K562 (cell line): Measurements from ENCODE around the gene CCNA1. TPM values are rescaled to one million over a fixed set of nuclear protein-coding genes. Genes with fewer than 3 reads are reported as not detected.

ENCODE experiments used
- ARID3B ChIP-seq: fragments of 250-450 bp; sonication (Bioruptor Pico); IDR thresholded peaks from 2 replicates; pipeline ENCODE4 v1.4.0; 2020; ENCODE audit warnings: borderline replicate concordance
- CTCF ChIP-seq, 3 experiments: IDR thresholded peaks in 2 of 3; conservative IDR thresholded peaks in 1 of 3; 2 replicates each; pipeline ENCODE4 v1.5.1; 2011 to 2012; ENCODE audit warnings: low read length in 3 of 3, mild to moderate bottlenecking in 3 of 3, control low read depth in 2 of 3, improper control_type of control experiment in 1 of 3, inconsistent platforms in 1 of 3, low read depth in 1 of 3, mixed read lengths in 1 of 3, moderate library complexity in 1 of 3; ENCODE audit not compliant: insufficient read depth in 2 of 3
- ERF ChIP-seq: fragments of 450-650 bp; formaldehyde crosslinking; IDR thresholded peaks from 2 replicates; pipeline ENCODE4 v1.4.0; 2020; ENCODE audit warnings: mild to moderate bottlenecking, mixed read lengths
- ILK ChIP-seq: fragments of 450-650 bp; IDR thresholded peaks from 2 replicates; pipeline ENCODE4 v1.6.1; 2016; ENCODE audit warnings: missing genetic modification characterization, low read depth, mild to moderate bottlenecking, missing compliant biosample characterization, moderate library complexity, borderline replicate concordance
- NCOA4 ChIP-seq: fragments of 450-650 bp; IDR thresholded peaks from 2 replicates; pipeline ENCODE4 v1.6.1; 2018; ENCODE audit warnings: mild to moderate bottlenecking; ENCODE audit not compliant: partially characterized antibody
- NRF1 ChIP-seq, 2 experiments: fragments of 450-650 bp; IDR thresholded peaks in 1 of 2; conservative IDR thresholded peaks in 1 of 2; 2 replicates each; pipeline ENCODE4 v1.6.1; 2014; ENCODE audit warnings: mild to moderate bottlenecking in 2 of 2
- PHF20 ChIP-seq: fragments of 450-650 bp; IDR thresholded peaks from 2 replicates; pipeline ENCODE4 v1.6.1; 2018; ENCODE audit not compliant: partially characterized antibody
- PML ChIP-seq: IDR thresholded peaks from 2 replicates; pipeline ENCODE4 v1.6.1; 2012; ENCODE audit warnings: low read length, inconsistent platforms
- REST ChIP-seq, 2 experiments: fragments of 450-650 bp; formaldehyde crosslinking in 1 of 2; IDR thresholded peaks; 2 replicates each; pipeline versions ENCODE4 v1.4.0 to v1.6.1; 2014 to 2020; ENCODE audit warnings: mild to moderate bottlenecking in 2 of 2, borderline replicate concordance in 1 of 2, low read depth in 1 of 2
- ZFPM2 ChIP-seq: fragments of 250-450 bp; sonication (Bioruptor Pico); IDR thresholded peaks from 2 replicates; pipeline ENCODE4 v1.5.1; 2022; ENCODE audit warnings: mild to moderate bottlenecking
- ZMIZ1 ChIP-seq, 2 experiments: fragments of 150-350 bp in 1 of 2; IDR thresholded peaks; 2 replicates each; pipeline ENCODE4 v1.6.1; 2012 to 2016; ENCODE audit warnings: low read depth in 2 of 2, low read length in 2 of 2, mild to moderate bottlenecking in 1 of 2, moderate library complexity in 1 of 2
- polyA plus RNA-seq, 8 experiments: library from polyadenylated mRNA; depleted of rRNA in 4 of 8; stranded (reverse) in 5 of 8; unstranded in 3 of 8; fragments of >200 nt; fragmentation: Nextera tagmentation in 2 of 8; fragmentation: Illumina TruSeq in 1 of 8; extraction: Ambion mirVana in 2 of 8; extraction: Trizol in 1 of 8; gene quantifications; 2 replicates each; pipeline versions ENCODE4 v1.2.1 to v1.2.3, GENCODE V29; 2011 to 2014; ENCODE audit warnings: inconsistent platforms in 1 of 8, missing spikeins in 1 of 8
- total RNA-seq, 7 experiments: library from RNA; depleted of rRNA in 6 of 7; stranded (reverse); fragments of >200 nt in 6 of 7; fragmentation: Illumina TruSeq in 2 of 7; extraction: Trizol in 2 of 7; gene quantifications; 2 replicates each; pipeline versions ENCODE4 v1.2.1 to v1.2.3, GENCODE V29; 2011 to 2021; ENCODE audit warnings: low replicate concordance in 1 of 7

Gene CCNA1
- total and polyA plus RNA-seq, 9 of the 15 experiments (the other 6 are each of a cell fraction or from before 2014, with no cell fraction given): 0.08 TPM; not detected in 8

GRCh38 chr13:36420437-36420891 lies 11.8 kb upstream of the CCNA1 start (continued):
- TF ChIP-seq REST (IDR thresholded peaks at IDR 0.05; ENCODE audit: borderline replicate concordance) (peak; percentile 46; the same call in 1 of the 2 replicates), REST (CRISPR knock-in tag; IDR thresholded peaks at IDR 0.05; ENCODE audit: low read depth) (no peak), ILK (tag) (no peak), NCOA4 (no peak), ZMIZ1 (IDR thresholded peaks at IDR 0.05; ENCODE audit: low read depth in 2 of 2, low read length in 2 of 2) (no peak), CTCF (IDR thresholded peaks at IDR 0.05 in 2 of 3, conservative IDR thresholded peaks at IDR 0.05 in 1 of 3; ENCODE audit: insufficient read depth in 2 of 3, low read depth in 1 of 3, low read length in 3 of 3) (peak; percentile 59 to 72 (median 72)), ARID3B (CRISPR knock-in tag) (no peak), ERF (CRISPR knock-in tag) (no peak), PHF20 (no peak), PML (no peak), NRF1 (conservative IDR thresholded peaks at IDR 0.05 in 1 of 2, IDR thresholded peaks at IDR 0.05 in 1 of 2) (no peak), ZFPM2 (CRISPR knock-in tag) (no peak)
- TF ChIP-seq, all 486 proteins: peak for 5
